ENCODE measurements around the gene ADM5.
"Not testable (repeated sequence)": the region's sequence is repeated elsewhere in the genome, so short reads cannot be mapped to it uniquely, and the experiment has no call there.

The ADM5 gene

GRCh38 chr19:49701271-49701786 is 11.9 kb downstream of the ADM5 start:
- DNase-seq (ENCODE audit: low read depth), result no peak

DNA sequence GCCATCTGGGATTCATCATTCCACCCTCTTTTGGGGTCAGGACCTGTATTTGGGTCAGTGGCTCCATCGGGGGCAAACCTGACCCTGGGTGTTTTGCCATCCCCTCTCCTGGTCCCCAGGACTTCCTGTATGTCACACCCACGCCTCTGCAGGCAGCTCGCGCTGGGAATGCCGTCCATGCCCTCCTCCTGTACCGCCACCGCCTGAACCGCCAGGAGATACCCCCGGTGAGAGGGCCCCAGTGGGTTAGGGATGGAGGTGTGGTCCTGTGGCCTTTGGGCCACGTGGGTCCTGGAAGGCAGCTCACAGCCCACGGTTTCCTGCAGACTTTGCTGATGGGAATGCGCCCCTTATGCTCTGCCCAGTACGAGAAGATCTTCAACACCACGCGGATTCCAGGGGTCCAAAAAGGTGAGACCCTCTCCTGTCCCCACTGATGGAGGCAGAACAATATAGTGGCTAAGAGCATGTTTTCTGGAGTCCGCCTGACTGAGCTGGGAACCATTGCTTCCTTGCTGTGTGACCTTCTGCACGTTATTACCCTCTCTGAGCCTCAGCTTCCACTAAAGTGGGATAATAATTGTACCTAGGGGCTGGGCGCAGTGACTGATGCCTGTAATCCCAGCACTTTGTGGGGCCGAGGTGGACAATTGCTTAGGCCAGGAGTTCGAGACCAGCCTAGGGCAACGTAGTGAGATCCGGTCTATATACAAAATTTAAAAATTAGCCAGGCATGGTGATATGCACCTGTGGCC is 15.7 kb downstream of the ADM5 start:
- DNase-seq (ENCODE audit: low read depth), result no peak

DNA sequence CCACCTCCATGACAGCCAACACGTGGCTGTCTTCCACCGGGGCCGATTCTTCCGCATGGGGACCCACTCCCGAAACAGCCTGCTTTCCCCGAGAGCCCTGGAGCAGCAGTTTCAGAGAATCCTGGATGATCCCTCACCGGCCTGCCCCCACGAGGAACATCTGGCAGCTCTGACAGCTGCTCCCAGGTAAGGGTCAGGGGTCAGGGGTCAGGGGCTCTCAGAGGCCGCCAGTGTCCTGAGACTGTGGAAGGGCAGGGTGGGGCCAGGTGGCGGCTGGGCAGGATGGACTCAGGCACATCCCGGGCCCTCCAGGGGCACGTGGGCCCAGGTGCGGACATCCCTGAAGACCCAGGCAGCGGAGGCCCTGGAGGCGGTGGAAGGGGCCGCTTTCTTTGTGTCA is 16.5 kb downstream of the ADM5 start:
- DNase-seq (ENCODE audit: low read depth), result no peak

DNA sequence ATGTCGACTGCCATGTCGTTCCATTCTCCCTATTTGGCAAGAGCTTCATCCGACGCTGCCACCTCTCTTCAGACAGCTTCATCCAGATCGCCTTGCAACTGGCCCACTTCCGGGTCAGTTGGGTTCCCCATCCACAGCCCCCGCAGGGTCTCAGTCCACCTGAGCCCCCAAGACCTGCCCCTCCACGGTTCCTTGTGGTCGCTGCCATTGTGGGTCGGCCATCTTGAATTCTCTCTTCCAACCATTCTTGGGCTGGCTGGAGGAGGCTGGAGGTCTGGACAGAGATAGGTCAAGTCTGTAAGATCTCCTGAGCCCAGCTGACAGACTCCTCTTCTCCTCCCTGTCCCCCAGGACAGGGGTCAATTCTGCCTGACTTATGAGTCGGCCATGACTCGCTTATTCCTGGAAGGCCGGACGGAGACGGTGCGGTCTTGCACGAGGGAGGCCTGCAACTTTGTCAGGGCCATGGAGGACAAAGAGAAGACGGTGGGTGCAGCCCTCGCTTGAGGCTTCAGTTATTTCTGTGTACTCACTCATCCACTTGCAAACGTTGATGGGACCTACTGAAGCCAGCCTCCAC is 21.1 kb downstream of the ADM5 start:
- DNase-seq (ENCODE audit: low read depth), result no peak

DNA sequence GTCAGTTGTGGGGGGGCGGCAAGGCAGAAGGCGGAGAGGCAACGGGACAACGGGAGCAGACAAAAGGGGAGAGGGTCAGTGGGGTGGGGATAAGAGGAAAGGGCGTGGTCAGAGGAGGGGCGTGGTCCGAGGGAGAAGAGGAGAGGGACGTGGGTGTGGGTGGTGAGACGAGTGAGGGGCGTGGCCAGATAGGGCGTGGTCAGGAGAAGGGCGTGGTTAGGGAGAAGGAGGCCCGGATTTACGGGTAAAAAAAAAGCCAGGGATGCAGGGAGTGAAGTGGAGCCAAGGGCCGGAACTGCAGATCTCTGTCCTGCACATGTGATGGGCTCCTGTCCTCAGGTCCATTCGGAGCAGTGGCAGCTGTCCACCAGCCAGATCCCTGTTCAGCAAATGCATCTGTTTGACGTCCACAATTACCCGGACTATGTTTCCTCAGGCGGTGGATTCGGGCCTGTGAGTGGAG is 23.0 kb downstream of the ADM5 start:
- DNase-seq (ENCODE audit: low read depth), result no peak

DNA sequence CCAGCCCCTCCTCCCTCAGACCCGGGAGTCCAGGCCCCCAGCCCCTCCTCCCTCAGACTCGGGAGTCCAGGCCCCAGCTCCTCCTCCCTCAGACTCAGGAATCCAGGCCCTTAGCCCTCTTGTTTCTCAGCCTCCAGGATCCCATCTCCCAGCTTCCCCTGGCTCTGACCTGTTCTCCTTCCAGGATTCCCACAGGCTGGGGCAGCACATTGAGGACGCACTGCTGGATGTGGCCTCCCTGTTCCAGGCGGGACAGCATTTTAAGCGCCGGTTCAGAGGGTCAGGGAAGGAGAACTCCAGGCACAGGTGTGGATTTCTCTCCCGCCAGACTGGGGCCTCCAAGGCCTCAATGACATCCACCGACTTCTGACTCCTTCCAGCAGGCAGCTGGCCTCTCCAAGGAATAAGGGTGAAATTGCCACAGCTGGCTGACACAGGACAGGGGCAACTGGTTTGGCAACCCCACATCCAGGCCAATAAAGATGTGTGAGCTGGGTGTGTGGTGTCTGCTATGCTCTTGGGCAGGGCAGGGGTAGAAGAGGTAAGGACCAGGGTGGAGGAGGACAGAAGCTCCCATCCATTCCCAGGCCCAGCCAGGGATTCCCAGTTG is 23.9 kb downstream of the ADM5 start:
- no peak for DNase-seq (ENCODE audit: low read depth)

DNA sequence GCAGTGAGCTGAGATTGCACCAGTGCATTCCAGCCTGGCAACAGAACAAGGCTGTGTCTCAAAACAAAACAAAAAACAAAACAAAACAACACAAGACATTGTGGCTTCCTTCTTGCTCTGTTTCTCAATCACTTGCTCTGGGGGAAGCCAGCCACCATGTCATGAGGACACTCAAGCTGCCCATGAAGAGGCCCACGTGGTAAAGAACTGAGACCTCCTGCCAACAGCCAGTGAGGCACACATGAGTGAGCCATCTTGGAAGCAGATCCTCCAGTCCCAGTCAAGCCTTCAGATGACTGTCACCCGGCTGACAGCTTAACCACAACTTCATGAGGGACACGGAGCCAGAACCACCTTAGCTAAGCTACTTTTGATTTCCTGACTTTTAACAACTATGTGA is 26.8 kb downstream of the ADM5 start:
- no peak for DNase-seq (ENCODE audit: low read depth)

- DNase-seq (ENCODE audit: low read depth), result no peak
Measured at GRCh38 chr19:49718511-49718910, 29.1 kb downstream of the ADM5 start.

DNA sequence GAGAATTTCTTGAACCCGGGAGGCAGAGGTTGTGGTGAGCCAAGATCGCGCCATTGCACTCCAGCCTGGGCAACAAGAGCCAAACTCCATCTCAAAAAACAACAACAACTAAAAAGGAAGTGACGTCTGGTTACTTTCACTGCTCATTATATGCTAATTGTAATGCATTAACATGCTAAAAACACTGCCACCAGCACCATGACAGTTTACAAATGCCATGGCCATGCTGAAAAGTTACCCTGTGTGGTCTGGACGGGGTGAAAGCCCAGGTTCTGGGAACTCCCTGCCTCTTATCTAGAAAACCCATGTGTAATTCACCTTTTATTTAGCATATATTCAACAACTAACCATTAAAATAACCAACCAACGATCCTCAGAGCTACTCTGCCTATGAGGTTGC is 29.6 kb downstream of the ADM5 start:
- DNase-seq (ENCODE audit: low read depth), result no peak

DNA sequence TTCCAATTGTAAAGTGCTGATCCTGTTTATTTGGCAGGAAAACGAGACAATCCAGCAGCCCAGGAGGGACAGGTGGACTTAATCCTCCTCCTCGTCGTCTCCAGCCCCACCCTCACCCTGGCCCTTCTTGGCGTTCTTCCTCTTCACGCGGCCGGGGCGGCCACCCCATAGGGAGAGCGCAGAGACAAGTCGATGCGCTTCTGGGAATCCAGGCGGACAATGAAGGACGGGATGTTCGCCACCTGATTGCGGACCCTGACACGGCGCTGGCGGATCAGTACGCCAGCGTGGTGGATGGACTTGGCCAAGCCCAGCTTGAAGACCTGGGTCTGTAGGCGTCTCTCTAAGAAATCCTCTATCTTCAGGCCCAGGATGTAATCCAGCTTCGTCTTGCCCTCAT is 30.0 kb downstream of the ADM5 start:
- DNase-seq (ENCODE audit: low read depth), result not testable (repeated sequence)

DNA sequence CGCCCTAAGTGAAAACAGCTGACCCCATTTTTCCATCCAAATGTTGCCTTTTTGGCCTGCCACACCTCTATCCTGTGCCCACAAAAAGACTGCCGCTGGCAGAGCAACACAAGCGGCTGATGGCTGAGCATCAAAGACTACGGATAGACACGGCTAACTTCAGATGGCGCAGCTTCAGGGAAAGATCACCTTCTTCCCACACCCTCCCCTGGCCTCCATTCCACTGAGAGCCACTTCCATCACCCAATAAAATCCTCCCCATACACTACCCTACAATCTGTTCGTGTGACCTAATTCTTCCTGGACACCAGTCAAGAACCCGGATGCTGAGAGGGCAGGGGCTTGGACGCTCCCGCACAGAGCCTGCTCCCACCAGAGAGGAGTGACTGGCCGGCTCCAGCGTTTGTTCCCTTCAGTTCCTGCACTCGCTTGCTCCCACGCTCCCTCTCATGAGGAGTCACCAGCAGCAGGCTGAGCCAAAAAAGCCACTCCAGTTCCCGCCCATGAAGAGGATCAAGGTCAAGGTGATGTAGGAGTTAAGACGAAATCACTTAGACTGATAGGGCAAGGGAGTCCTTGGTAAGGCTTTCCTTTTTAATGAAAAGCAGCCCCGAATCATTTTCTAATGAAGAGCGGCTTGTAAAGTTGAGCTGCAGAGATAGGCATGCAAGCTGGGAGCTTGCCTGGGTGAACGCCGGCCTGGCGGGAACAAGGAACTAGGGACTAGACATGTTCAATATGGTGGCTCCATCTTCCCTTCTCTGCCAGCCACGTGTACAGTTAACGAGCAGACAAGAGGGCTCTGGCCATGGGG is 38.0 kb downstream of the ADM5 start:
- DNase-seq (ENCODE audit: low read depth), result no peak

DNA sequence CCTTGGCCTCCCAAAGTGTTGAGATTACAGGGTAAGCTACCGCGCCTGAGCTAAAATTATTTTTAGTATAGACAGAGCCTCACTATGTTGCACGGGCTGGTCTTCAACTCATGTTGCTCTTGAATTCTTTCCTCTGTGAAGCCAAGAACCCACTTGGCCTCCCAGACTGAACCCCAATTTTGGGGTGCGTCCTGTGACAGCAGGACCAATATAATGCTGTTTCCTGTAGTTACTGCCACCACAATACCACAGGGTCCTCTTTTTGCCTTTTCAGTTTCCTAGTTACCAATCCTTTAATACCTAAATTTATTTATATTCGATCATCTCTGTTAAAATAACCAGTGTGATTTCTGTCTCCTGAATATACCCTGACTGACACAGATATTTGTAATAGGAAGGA is 40.8 kb downstream of the ADM5 start:
- DNase-seq (ENCODE audit: low read depth), result no peak

- no peak for DNase-seq (ENCODE audit: low read depth)
Measured at GRCh38 chr19:49738268-49738667, 48.9 kb downstream of the ADM5 start.

DNA sequence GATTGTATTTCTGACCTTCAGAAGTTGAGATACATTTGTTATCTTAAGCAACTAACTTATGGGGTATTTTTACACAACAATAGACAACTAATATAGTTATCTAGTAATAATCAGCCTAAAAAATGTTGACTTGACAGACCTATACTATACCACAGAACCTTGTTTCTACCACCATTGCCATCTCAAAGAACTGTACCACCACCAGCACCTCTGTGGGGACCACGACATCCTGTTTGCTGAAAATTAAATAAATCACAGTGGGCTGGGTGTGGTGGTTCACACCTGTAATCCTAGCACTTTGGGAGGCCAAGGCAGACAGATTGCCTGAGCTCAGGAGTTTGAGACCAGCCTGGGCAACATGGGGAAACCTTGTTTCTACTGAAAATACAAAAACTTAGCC is 49.7 kb downstream of the ADM5 start:
- no peak for DNase-seq (ENCODE audit: low read depth)

- DNase-seq (ENCODE audit: low read depth), result no peak
Measured at GRCh38 chr19:49739933-49740332, 50.5 kb downstream of the ADM5 start.
